NT2/D1 (cell line): Measurements from ENCODE around the gene CCDC134.

Source experiments
- SUZ12 ChIP-seq: IDR thresholded peaks from 2 replicates; pipeline ENCODE4 v1.6.1; 2011; ENCODE audit not compliant: insufficient read length, insufficient read depth; ENCODE audit errors: extremely low read depth
- YY1 ChIP-seq: IDR thresholded peaks from 2 replicates; pipeline ENCODE4 v1.6.1; 2011; ENCODE audit not compliant: insufficient read length, insufficient read depth
- ZNF274 ChIP-seq: IDR thresholded peaks from 2 replicates; pipeline ENCODE4 v1.6.1; 2011; ENCODE audit warnings: mild to moderate bottlenecking, low read depth, low read length

- TF ChIP-seq SUZ12 (no peak), ZNF274 (no peak), YY1 (no peak)
Measured at GRCh38 chr22:41846268-41846987, 45.9 kb downstream of the CCDC134 start.
